Endothelial cell of umbilical vein (primary cell): ENCODE data around the gene KCTD17. TPM values are rescaled to one million over a fixed set of nuclear protein-coding genes. Genes with fewer than 3 reads are reported as not detected.

ENCODE experiments used
- BruUV-seq: library from RNA; stranded (reverse); fragments of 400-500 nt; replicated peaks from 2 replicates; lab custom pipeline; 2021; lab: Mats Ljungman, UMichigan
- CTCF ChIA-PET: fragments of 300-600, 350-600 bp; sonication (Branson Sonifier 250); formaldehyde crosslinking; loops from one replicate; lab custom pipeline; 2021; ENCODE audit warnings: antibody characterized with exemption, inconsistent platforms; lab: Charles Lee
- POLR2A ChIA-PET: fragments of 300-600, 350-600 bp; sonication (Branson Sonifier 250); formaldehyde crosslinking; loops from one replicate; lab custom pipeline; 2021; ENCODE audit warnings: antibody characterized with exemption, inconsistent platforms; lab: Charles Lee
- DNase-seq: peaks from one replicate; pipeline ENCODE4 v3.0.0-alpha.2; 2011; ENCODE audit warnings: low read depth, low spot score
- FAIRE-seq: peaks from 2 replicates; lab custom pipeline; 2011; peaks lifted over from hg19 to GRCh38; lab: Jason Lieb, UNC
- H2AFZ ChIP-seq: 2 replicates; pipeline ENCODE4 v1.6.0; 2012; ENCODE audit warnings: low read depth, low read length, control low read depth, inconsistent platforms
- H3K27ac ChIP-seq: 2 replicates; pipeline ENCODE4 v1.5.1; 2011; ENCODE audit warnings: low read depth, mild to moderate bottlenecking, control low read depth, low read length, moderate library complexity; ENCODE audit not compliant: insufficient read depth
- H3K27me3 ChIP-seq, 2 experiments: 2 replicates each; pipeline versions ENCODE4 v1.6.0 to v1.6.1; 2011; ENCODE audit warnings: low read length in 2 of 2, mixed read lengths in 1 of 2; ENCODE audit not compliant: control insufficient read depth in 2 of 2, insufficient read depth in 2 of 2
- H3K36me3 ChIP-seq, 2 experiments: 2 replicates in 1 of 2; 3 replicates in 1 of 2; pipeline ENCODE4 v1.5.1; 2011; ENCODE audit warnings: low read length in 2 of 2, mild to moderate bottlenecking in 1 of 2, moderate library complexity in 1 of 2; ENCODE audit not compliant: control insufficient read depth in 2 of 2, insufficient read depth in 2 of 2; ENCODE audit errors: extremely low read depth in 1 of 2
- H3K4me1 ChIP-seq: 3 replicates; pipeline ENCODE4 v1.5.1; 2011; ENCODE audit warnings: mild to moderate bottlenecking, low read length; ENCODE audit not compliant: control insufficient read depth, insufficient read depth; ENCODE audit errors: extremely low read depth
- H3K4me2 ChIP-seq: 2 replicates; pipeline ENCODE4 v1.6.1; 2011; ENCODE audit warnings: low read length, control low read depth, mixed read lengths; ENCODE audit not compliant: insufficient read depth
- H3K4me3 ChIP-seq, 3 experiments: fragments of 200-600 bp in 1 of 3; sonication (generic), shearing (Covaris generic) in 1 of 3; replicated peaks in 1 of 3; 2 replicates each; pipeline ENCODE4 v1.5.1; 2011 to 2016; ENCODE audit warnings: control low read depth in 3 of 3, low read length in 3 of 3, mild to moderate bottlenecking in 2 of 3, inconsistent platforms in 1 of 3, low read depth in 1 of 3, moderate library complexity in 1 of 3; ENCODE audit not compliant: insufficient read depth in 1 of 3
- H3K79me2 ChIP-seq: 2 replicates; pipeline ENCODE4 v1.6.0; 2012; ENCODE audit warnings: low read length, inconsistent platforms; ENCODE audit not compliant: control insufficient read depth, insufficient read depth
- H3K9ac ChIP-seq: replicated peaks from 2 replicates; pipeline ENCODE3; 2011; ENCODE audit warnings: low read length, control low read depth; ENCODE audit not compliant: insufficient read depth; ENCODE audit errors: extremely low read depth
- H3K9me1 ChIP-seq: replicated peaks from 3 replicates; pipeline ENCODE4 v1.6.0; 2011; ENCODE audit warnings: mild to moderate bottlenecking, low read length; ENCODE audit not compliant: control insufficient read depth, insufficient read depth; ENCODE audit errors: extremely low read depth
- H3K9me3 ChIP-seq: replicated peaks from 2 replicates; pipeline ENCODE4 v1.5.1; 2012; ENCODE audit warnings: low read length, inconsistent platforms; ENCODE audit not compliant: control insufficient read depth, insufficient read depth
- H4K20me1 ChIP-seq: replicated peaks from 2 replicates; pipeline ENCODE3; 2011; ENCODE audit warnings: mild to moderate bottlenecking, low read length; ENCODE audit not compliant: control insufficient read depth, insufficient read depth; ENCODE audit errors: extremely low read depth
- EZH2 ChIP-seq: IDR thresholded peaks from 2 replicates; pipeline ENCODE4 v1.6.1; 2012; ENCODE audit warnings: borderline replicate concordance, low read depth, mild to moderate bottlenecking, moderate library complexity, low read length, inconsistent platforms; ENCODE audit not compliant: severe bottlenecking
- FOS ChIP-seq: IDR thresholded peaks from 2 replicates; pipeline ENCODE4 v1.6.1; 2011; ENCODE audit warnings: mild to moderate bottlenecking, low read length, moderate library complexity, borderline replicate concordance; ENCODE audit not compliant: insufficient read depth
- GATA2 ChIP-seq: IDR thresholded peaks from 2 replicates; pipeline ENCODE4 v1.7.0; 2011; ENCODE audit warnings: low read depth, mild to moderate bottlenecking, moderate library complexity, mixed read lengths, low read length; ENCODE audit not compliant: insufficient read length, insufficient read depth
- JUN ChIP-seq: IDR thresholded peaks from 2 replicates; pipeline ENCODE4 v1.6.1; 2011; ENCODE audit warnings: borderline replicate concordance, low read depth; ENCODE audit not compliant: insufficient read length, insufficient read depth
- MYC ChIP-seq: IDR thresholded peaks from one replicate; pipeline ENCODE4 v1.6.1; 2011; ENCODE audit warnings: mild to moderate bottlenecking, low read depth, low read length
- POLR2A ChIP-seq: IDR thresholded peaks from 2 replicates; pipeline ENCODE4 v1.6.1; 2012; ENCODE audit warnings: low read depth, mild to moderate bottlenecking, control low read depth, low read length
- POLR2AphosphoS5 ChIP-seq: IDR thresholded peaks from 2 replicates; pipeline ENCODE4 v1.6.1; 2012; ENCODE audit warnings: low read depth, mild to moderate bottlenecking, control low read depth, low read length, moderate library complexity; ENCODE audit not compliant: insufficient read depth
- dilution Hi-C: fragments of 300-500 bp; cut with MboI; formaldehyde crosslinking; loops from one replicate; pipeline ENCODE4 v1.15.0; 2019; ENCODE audit warnings: low sequenced_read_pairs; ENCODE audit not compliant: extremely low pct_ligation_motif_present
- intact Hi-C: fragments of 100-400 bp; cut with micrococcal nuclease; formaldehyde crosslinking; loops from one replicate; pipeline ENCODE4 v1.10.0; 2022
- polyA plus RNA-seq, 4 experiments: library from polyadenylated mRNA; depleted of rRNA in 3 of 4; stranded (reverse) in 3 of 4; unstranded in 1 of 4; fragments of >200 nt; gene quantifications; 2 replicates each; pipeline versions ENCODE4 v1.2.1 to v1.2.3, GENCODE V29; 2011 to 2012; ENCODE audit warnings: missing spikeins in 1 of 4
- total RNA-seq: library from RNA; stranded (reverse); gene quantifications from 2 replicates; pipeline ENCODE4 v1.2.3, GENCODE V29; 2021
- TF ChIP-seq, protein P1 (sequence below): IDR thresholded peaks from 2 replicates; pipeline ENCODE4 v1.6.1; 2011; ENCODE audit not compliant: insufficient read depth, insufficient read length
- TF ChIP-seq, protein P2 (sequence below), 2 donors: IDR thresholded peaks; 1 replicate in 1 of 2; 2 replicates in 1 of 2; pipeline ENCODE4 v1.5.1; 2011; ENCODE audit warnings: low read length in 2 of 2, mild to moderate bottlenecking in 2 of 2, moderate library complexity in 2 of 2, control low read depth in 1 of 2, inconsistent platforms in 1 of 2, low read depth in 1 of 2; ENCODE audit not compliant: insufficient read depth in 1 of 2; ENCODE audit errors: extremely low read depth in 1 of 2

KCTD17 gene
- total and polyA plus RNA-seq, 2 donors (not counting 3 experiments of a cell fraction or from before 2014, with no cell fraction given): 59.2 to 73.0 TPM

DNA sequence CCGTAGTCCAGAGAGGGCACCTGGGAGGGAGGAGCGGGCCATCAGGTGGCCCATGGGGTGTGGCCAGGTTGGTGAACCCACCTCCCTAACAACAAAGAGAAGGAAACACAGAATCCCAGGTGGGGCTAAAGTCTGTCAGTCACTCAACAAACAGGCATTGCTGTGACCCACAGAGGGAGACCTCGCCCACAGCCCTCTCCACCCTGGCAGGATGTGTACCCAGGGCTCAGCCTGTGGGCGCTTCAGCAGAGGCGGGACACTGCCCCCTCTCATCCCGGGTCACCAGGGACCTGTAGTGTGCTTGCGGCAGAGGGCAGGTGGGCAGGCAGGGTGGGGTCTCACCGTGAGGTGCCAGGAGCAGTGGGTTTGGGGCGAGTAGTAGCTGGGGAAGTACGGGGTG is 32.8 kb downstream of the KCTD17 start:
- dilution Hi-C loops (no loop called here), intact Hi-C loops (no loop called here)
- H3K4me3 ChIP-seq: no peak overlapping the region
- H3K27me3 ChIP-seq: peaks cover 0 to 1% of the 10 kb centered on the region in 2 experiments
- H3K36me3 ChIP-seq: no peaks in the 10 kb centered on the region
- H3K9me1 ChIP-seq: no peaks in the 10 kb centered on the region
- FAIRE-seq (no peak), DNase-seq (no peak)
- no TSS peak for BruUV-seq
- no peak overlapping the region for H3K4me2 ChIP-seq
- H4K20me1 ChIP-seq: no peaks in the 10 kb centered on the region
- H3K9me3 ChIP-seq: no peaks in the 10 kb centered on the region
- H3K27ac ChIP-seq: no peak overlapping the region
- peaks cover 6% of the 10 kb centered on the region for H3K4me1 ChIP-seq
- TF ChIP-seq, protein P1, sequence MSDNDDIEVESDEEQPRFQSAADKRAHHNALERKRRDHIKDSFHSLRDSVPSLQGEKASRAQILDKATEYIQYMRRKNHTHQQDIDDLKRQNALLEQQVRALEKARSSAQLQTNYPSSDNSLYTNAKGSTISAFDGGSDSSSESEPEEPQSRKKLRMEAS: no peak
- TF ChIP-seq, protein P2, sequence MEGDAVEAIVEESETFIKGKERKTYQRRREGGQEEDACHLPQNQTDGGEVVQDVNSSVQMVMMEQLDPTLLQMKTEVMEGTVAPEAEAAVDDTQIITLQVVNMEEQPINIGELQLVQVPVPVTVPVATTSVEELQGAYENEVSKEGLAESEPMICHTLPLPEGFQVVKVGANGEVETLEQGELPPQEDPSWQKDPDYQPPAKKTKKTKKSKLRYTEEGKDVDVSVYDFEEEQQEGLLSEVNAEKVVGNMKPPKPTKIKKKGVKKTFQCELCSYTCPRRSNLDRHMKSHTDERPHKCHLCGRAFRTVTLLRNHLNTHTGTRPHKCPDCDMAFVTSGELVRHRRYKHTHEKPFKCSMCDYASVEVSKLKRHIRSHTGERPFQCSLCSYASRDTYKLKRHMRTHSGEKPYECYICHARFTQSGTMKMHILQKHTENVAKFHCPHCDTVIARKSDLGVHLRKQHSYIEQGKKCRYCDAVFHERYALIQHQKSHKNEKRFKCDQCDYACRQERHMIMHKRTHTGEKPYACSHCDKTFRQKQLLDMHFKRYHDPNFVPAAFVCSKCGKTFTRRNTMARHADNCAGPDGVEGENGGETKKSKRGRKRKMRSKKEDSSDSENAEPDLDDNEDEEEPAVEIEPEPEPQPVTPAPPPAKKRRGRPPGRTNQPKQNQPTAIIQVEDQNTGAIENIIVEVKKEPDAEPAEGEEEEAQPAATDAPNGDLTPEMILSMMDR (IDR thresholded peaks at IDR 0.05; ENCODE audit: extremely low read depth in 1 of 2, insufficient read depth in 1 of 2, low read depth in 1 of 2, low read length in 2 of 2): no peak
- no peak for TF ChIP-seq POLR2A
- CTCF ChIA-PET: no interaction called here
- POLR2A ChIA-PET: no interaction called here
- H2AFZ ChIP-seq: no peak overlapping the region
- no peak overlapping the region for H3K9ac ChIP-seq
- H3K79me2 ChIP-seq: no peaks in the 10 kb centered on the region

DNA sequence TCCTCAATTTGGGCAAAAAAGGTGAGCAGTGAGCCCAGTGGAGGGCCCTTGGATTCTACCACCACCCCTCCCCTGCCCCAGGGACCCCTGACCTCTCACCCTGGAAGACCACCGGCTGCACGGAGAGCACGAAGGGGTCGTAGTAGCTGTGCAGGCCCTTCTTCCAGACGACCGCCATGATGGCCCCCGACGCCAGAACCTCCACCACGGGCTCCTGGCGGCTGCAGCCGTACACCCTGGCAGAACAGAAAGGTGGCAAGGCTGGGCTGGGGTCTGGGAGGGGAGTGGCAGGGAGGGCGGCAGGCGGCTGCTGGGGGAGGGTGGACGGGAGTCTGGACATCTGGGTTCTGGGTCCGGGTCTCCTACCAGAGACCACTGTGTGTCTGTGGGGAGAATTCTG is 34.6 kb downstream of the KCTD17 start:
- no peaks in the 10 kb centered on the region for H4K20me1 ChIP-seq
- ChIA-PET CTCF (no interaction called here), POLR2A (no interaction called here)
- FAIRE-seq (no peak), DNase-seq (no peak)
- H3K36me3 ChIP-seq: no peaks in the 10 kb centered on the region
- H3K27me3 ChIP-seq: peaks cover 0 to 1% of the 10 kb centered on the region in 2 experiments
- dilution Hi-C loops: no loop called here
- intact Hi-C loops: no loop called here
- H3K79me2 ChIP-seq: no peaks in the 10 kb centered on the region
- BruUV-seq: no TSS peak
- H3K4me1 ChIP-seq: no peaks in the 10 kb centered on the region
- H3K4me2 ChIP-seq: no peak overlapping the region
- H3K9me3 ChIP-seq: no peaks in the 10 kb centered on the region
- H3K4me3 ChIP-seq: no peak overlapping the region
- no peaks in the 10 kb centered on the region for H3K9me1 ChIP-seq
- no peak overlapping the region for H3K27ac ChIP-seq
- H2AFZ ChIP-seq: no peak overlapping the region
- H3K9ac ChIP-seq: no peak overlapping the region
- TF ChIP-seq, protein P1: no peak
- TF ChIP-seq JUN (no peak), POLR2AphosphoS5 (no peak), FOS (no peak), EZH2 (no peak), POLR2A (no peak), GATA2 (no peak), MYC (no peak)
- TF ChIP-seq, protein P2 (IDR thresholded peaks at IDR 0.05; ENCODE audit: extremely low read depth in 1 of 2, insufficient read depth in 1 of 2, low read depth in 1 of 2, low read length in 2 of 2): no peak
